ENCODE results near the gene XAGE3.

The XAGE3 gene

GRCh38 chrX:52839137-52839536, 28.7 kb downstream of the XAGE3 start:
- DNase-seq: no peak

- no peak for DNase-seq
These were observed 37.3 kb downstream of the XAGE3 start for GRCh38 chrX:52830551-52830950.

GRCh38 chrX:52824608-52825007, 43.3 kb downstream of the XAGE3 start:
- DNase-seq: no peak

- no peak for DNase-seq
These were observed 46.7 kb downstream of the XAGE3 start for GRCh38 chrX:52821079-52821760.

GRCh38 chrX:52819788-52820187, 48.1 kb downstream of the XAGE3 start:
- no peak for DNase-seq

Measured in KG1 (cell line).